GM23248 (cell line): Measurements from ENCODE around the gene SPATA6. TPM values are rescaled to one million over a fixed set of nuclear protein-coding genes. Genes with fewer than 3 reads are reported as not detected.
"Not testable (repeated sequence)": the region's sequence is repeated elsewhere in the genome, so short reads cannot be mapped to it uniquely, and the experiment has no call there.

ENCODE experiments used
- DNase-seq: peaks from one replicate; pipeline ENCODE4 v3.0.0-alpha.2; 2015
- H2AFZ ChIP-seq: fragments of 200-600 bp; sonication (generic); 2 replicates; pipeline ENCODE4 v1.6.1; 2016; ENCODE audit warnings: antibody characterized with exemption
- H3F3A ChIP-seq: fragments of 200-600 bp; sonication (generic); 2 replicates; pipeline ENCODE4 v1.6.1; 2016; ENCODE audit warnings: mild to moderate bottlenecking, antibody characterized with exemption, mixed run types; ENCODE audit not compliant: insufficient read depth
- H3K27ac ChIP-seq: fragments of 200-600 bp; sonication (generic); 2 replicates; pipeline ENCODE4 v1.5.1; 2016; ENCODE audit warnings: mild to moderate bottlenecking
- H3K27me3 ChIP-seq: fragments of 200-600 bp; sonication (generic); replicated peaks from 2 replicates; pipeline ENCODE4 v1.6.1; 2016; ENCODE audit warnings: mild to moderate bottlenecking; ENCODE audit not compliant: insufficient read depth
- H3K36me3 ChIP-seq: fragments of 200-600 bp; sonication (generic); 2 replicates; pipeline ENCODE4 v1.6.1; 2016; ENCODE audit warnings: low read depth, mild to moderate bottlenecking
- H3K4me1 ChIP-seq: fragments of 200-600 bp; sonication (generic); 2 replicates; pipeline ENCODE4 v1.6.1; 2016; ENCODE audit warnings: mild to moderate bottlenecking; ENCODE audit not compliant: insufficient read depth
- H3K4me2 ChIP-seq: fragments of 200-600 bp; sonication (generic); one replicate; pipeline ENCODE4 v1.6.1; 2016; ENCODE audit warnings: mild to moderate bottlenecking; ENCODE audit not compliant: unreplicated experiment
- H3K4me3 ChIP-seq: fragments of 200-600 bp; sonication (generic); 2 replicates; pipeline ENCODE4 v1.5.1; 2016; ENCODE audit warnings: mild to moderate bottlenecking
- H3K79me2 ChIP-seq: fragments of 200-600 bp; sonication (generic); 2 replicates; pipeline ENCODE4 v1.6.1; 2016; ENCODE audit warnings: mild to moderate bottlenecking; ENCODE audit not compliant: insufficient read depth
- H3K9ac ChIP-seq: fragments of 200-600 bp; sonication (generic); 2 replicates; pipeline ENCODE4 v1.6.1; 2016; ENCODE audit warnings: mild to moderate bottlenecking
- H3K9me2 ChIP-seq: fragments of 200-600 bp; sonication (generic); 2 replicates; pipeline ENCODE4 v1.6.1; 2016; ENCODE audit warnings: mixed run types, mild to moderate bottlenecking, moderate library complexity; ENCODE audit not compliant: insufficient read depth
- H3K9me3 ChIP-seq: fragments of 200-600 bp; sonication (generic); one replicate; pipeline ENCODE4 v1.6.1; 2017; ENCODE audit warnings: low read depth
- H4K20me1 ChIP-seq: fragments of 200-600 bp; sonication (generic); 2 replicates; pipeline ENCODE4 v1.6.0; 2016; ENCODE audit not compliant: insufficient read depth
- EZH2 ChIP-seq: fragments of 200-600 bp; sonication (generic); IDR thresholded peaks from 2 replicates; pipeline ENCODE4 v1.6.1; 2018; ENCODE audit warnings: antibody characterized with exemption, mild to moderate bottlenecking; ENCODE audit not compliant: insufficient read depth, poor library complexity, severe bottlenecking
- EZH2phosphoT487 ChIP-seq: fragments of 200-600 bp; sonication (generic); IDR thresholded peaks from 2 replicates; pipeline ENCODE4 v1.6.1; 2018; ENCODE audit warnings: antibody characterized with exemption, moderate library complexity, mild to moderate bottlenecking, low read depth; ENCODE audit not compliant: insufficient read depth
- WGBS, 2 experiments: methylation state at CpG; one replicate each; pipeline ENCODE4 v1.1.6; 2015 to 2017; ENCODE audit warnings: low lambda C conversion rate in 2 of 2, low coverage in 1 of 2; ENCODE audit errors: missing lambda C conversion rate in 2 of 2; 5-methylcytosine and 5-hydroxymethylcytosine counted together
- in situ Hi-C: fragments of 300-500 bp; cut with MboI; formaldehyde crosslinking; loops from 2 replicates; pipeline ENCODE4 v1.15.0; 2020
- polyA plus RNA-seq: library from polyadenylated mRNA; unstranded; fragments of >200 nt; fragmentation: Nextera tagmentation; extraction: Ambion mirVana; gene quantifications from 2 replicates; pipeline ENCODE4 v1.2.1, GENCODE V29; 2016
- total RNA-seq: library from RNA; depleted of rRNA; stranded (reverse); fragments of >200 nt; shearing (Covaris generic); gene quantifications from 2 replicates; pipeline ENCODE4 v1.2.3, GENCODE V29; 2014

SPATA6 gene
- total and polyA plus RNA-seq, 2 experiments from 2014 or later = 1.4 to 5.1 TPM

GRCh38 chr1:48277437-48277836, 194.6 kb downstream of the SPATA6 start:
- H3K79me2 ChIP-seq, H2AFZ ChIP-seq, H3K27ac ChIP-seq, H3F3A ChIP-seq, H3K36me3 ChIP-seq, DNase-seq, H3K9me3 ChIP-seq, H3K4me1 ChIP-seq, H3K9ac ChIP-seq, H3K4me2 ChIP-seq, H4K20me1 ChIP-seq, in situ Hi-C loops, H3K9me2 ChIP-seq, H3K27me3 ChIP-seq, H3K4me3 ChIP-seq: not testable (repeated sequence)
- 59 to 71% methylated on average over 10 of the region's 10 CpGs for WGBS, 2 experiments

- Histone ChIP-seq H3K79me2 (no peaks in the 10 kb centered on the region), H4K20me1 (no peaks in the 10 kb centered on the region), H3K4me3 (no peak overlapping the region), H3K36me3 (no peaks in the 10 kb centered on the region), H3K4me1 (no peaks in the 10 kb centered on the region), H3F3A (no peaks in the 10 kb centered on the region), H3K9ac (no peak overlapping the region), H3K27me3 (no peaks in the 10 kb centered on the region), H3K27ac (no peak overlapping the region), H3K4me2 (no peak overlapping the region), H2AFZ (no peak overlapping the region), H3K9me3 (no peaks in the 10 kb centered on the region), H3K9me2 (no peaks in the 10 kb centered on the region)
- no peak for DNase-seq
- TF ChIP-seq EZH2 = no peak
- no peak for TF ChIP-seq EZH2phosphoT487
- WGBS, 2 experiments = 6 to 8% methylated on average over 2 of the region's 2 CpGs
- in situ Hi-C loops = no loop called here
Observed at GRCh38 chr1:48266576-48266975, 205.4 kb downstream of the SPATA6 start.

- H3K4me1 ChIP-seq = no peaks in the 10 kb centered on the region
- no peaks in the 10 kb centered on the region for H3K27me3 ChIP-seq
- H3K4me2 ChIP-seq = no peak overlapping the region
- no peak overlapping the region for H3K27ac ChIP-seq
- no peaks in the 10 kb centered on the region for H3F3A ChIP-seq
- 30 to 31% methylated on average over 1 of the region's 1 CpG for WGBS, 2 experiments
- H4K20me1 ChIP-seq = no peaks in the 10 kb centered on the region
- in situ Hi-C loops = no loop called here
- no peak overlapping the region for H2AFZ ChIP-seq
- H3K9ac ChIP-seq = no peak overlapping the region
- no peak overlapping the region for H3K4me3 ChIP-seq
- no peak for TF ChIP-seq EZH2phosphoT487
- no peak for TF ChIP-seq EZH2
- H3K9me3 ChIP-seq = no peaks in the 10 kb centered on the region
- no peak for DNase-seq
- H3K36me3 ChIP-seq = no peaks in the 10 kb centered on the region
- H3K79me2 ChIP-seq = no peaks in the 10 kb centered on the region
- no peaks in the 10 kb centered on the region for H3K9me2 ChIP-seq
Observed at GRCh38 chr1:48263041-48263440, 209.0 kb downstream of the SPATA6 start.

GRCh38 chr1:48261881-48262400, 210.1 kb downstream of the SPATA6 start:
- H3K4me2 ChIP-seq = no peak overlapping the region
- no peak for DNase-seq
- H3K27me3 ChIP-seq = no peaks in the 10 kb centered on the region
- no peak overlapping the region for H3K9ac ChIP-seq
- no peak overlapping the region for H2AFZ ChIP-seq
- TF ChIP-seq EZH2phosphoT487 (no peak), EZH2 (no peak)
- H3K79me2 ChIP-seq = no peaks in the 10 kb centered on the region
- H3F3A ChIP-seq = no peaks in the 10 kb centered on the region
- H3K27ac ChIP-seq = no peak overlapping the region
- H3K9me2 ChIP-seq = no peaks in the 10 kb centered on the region
- no peaks in the 10 kb centered on the region for H3K4me1 ChIP-seq
- in situ Hi-C loops = no loop called here
- H3K4me3 ChIP-seq = no peak overlapping the region
- H3K36me3 ChIP-seq = no peaks in the 10 kb centered on the region
- H3K9me3 ChIP-seq = no peaks in the 10 kb centered on the region
- no peaks in the 10 kb centered on the region for H4K20me1 ChIP-seq

- H2AFZ ChIP-seq = no peak overlapping the region
- H3K4me3 ChIP-seq = no peak overlapping the region
- no peak overlapping the region for H3K27ac ChIP-seq
- no peaks in the 10 kb centered on the region for H3K27me3 ChIP-seq
- no peak for TF ChIP-seq EZH2
- TF ChIP-seq EZH2phosphoT487 = no peak
- in situ Hi-C loops = no loop called here
- no peak overlapping the region for H3K4me2 ChIP-seq
- no peaks in the 10 kb centered on the region for H3K9me3 ChIP-seq
- DNase-seq = no peak
- no peaks in the 10 kb centered on the region for H3K4me1 ChIP-seq
- H3K9ac ChIP-seq = no peak overlapping the region
- no peaks in the 10 kb centered on the region for H3K36me3 ChIP-seq
- 73 to 78% methylated on average over 1 of the region's 1 CpG for WGBS, 2 experiments
- no peaks in the 10 kb centered on the region for H4K20me1 ChIP-seq
- no peaks in the 10 kb centered on the region for H3F3A ChIP-seq
- H3K9me2 ChIP-seq = no peaks in the 10 kb centered on the region
- H3K79me2 ChIP-seq = no peaks in the 10 kb centered on the region
Observed at GRCh38 chr1:48258106-48258505, 213.9 kb downstream of the SPATA6 start.
